Measurements from ENCODE around the gene HAPLN3.
A peak's percentile ranks its signal among the peaks of the same experiment; 100 is the strongest.

Gene HAPLN3

DNA sequence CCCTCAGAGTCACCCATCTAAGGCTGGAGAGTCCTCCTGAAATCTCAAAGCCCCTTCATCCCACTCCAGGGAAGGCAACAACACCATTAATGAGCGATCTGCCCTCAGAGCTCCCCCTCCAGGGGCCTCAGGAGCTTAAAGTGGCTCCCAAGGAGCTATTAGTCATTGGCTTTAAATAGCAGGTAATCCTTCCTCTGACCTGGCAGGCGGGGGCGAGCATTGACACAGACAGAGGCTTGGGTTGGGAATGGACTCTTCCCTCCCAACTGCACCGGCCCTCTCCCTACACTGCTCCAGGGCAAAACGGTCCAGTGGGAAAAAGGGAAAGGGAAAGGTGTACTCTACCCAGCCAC, 16.4 kb upstream of the HAPLN3 start:
- DNase-seq (ENCODE audit: low spot score) = no peak

DNA sequence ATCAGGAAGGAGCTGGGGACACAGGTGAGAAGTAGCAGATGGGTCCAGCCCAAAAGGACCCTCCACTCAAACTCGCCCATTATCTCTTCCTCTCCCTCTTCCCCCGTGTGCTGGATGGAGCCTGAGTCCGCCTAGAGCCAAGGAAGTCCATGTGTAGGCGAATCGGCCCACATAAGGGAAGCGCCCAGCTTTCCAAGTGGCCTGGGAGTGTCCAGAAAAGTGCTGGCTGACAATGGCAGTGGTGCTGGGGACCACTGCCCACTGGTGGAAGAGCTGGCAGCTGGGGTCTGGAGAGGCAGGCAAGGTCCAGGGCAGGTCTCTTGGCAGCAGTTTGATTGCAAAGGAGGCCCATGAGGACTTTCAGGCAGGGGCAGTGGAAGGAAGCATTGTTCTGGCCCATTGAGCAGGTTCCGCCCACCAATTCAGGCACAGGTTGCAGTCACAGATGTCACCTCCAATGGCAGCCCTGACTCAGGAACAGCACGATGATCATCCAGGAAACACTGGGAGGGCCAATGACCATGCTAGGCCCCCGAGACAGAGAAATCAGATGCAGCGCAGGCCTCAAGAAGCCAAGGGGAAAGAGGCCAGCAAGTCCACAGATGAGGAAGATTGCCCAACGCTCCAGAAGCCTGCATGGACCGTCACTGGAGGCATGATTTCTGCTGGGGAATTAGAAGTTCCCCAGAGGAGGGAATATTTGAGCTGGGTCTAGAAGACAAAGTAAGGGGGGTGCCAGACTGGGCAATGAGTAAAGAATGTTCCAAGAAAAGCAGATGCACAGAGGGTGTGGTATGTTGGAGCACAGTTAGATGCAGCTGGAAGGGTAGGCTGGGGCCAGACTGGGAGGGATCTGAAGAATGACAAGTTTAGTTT, 14.8 kb upstream of the HAPLN3 start:
- DNase-seq (ENCODE audit: low spot score) = no peak

DNA sequence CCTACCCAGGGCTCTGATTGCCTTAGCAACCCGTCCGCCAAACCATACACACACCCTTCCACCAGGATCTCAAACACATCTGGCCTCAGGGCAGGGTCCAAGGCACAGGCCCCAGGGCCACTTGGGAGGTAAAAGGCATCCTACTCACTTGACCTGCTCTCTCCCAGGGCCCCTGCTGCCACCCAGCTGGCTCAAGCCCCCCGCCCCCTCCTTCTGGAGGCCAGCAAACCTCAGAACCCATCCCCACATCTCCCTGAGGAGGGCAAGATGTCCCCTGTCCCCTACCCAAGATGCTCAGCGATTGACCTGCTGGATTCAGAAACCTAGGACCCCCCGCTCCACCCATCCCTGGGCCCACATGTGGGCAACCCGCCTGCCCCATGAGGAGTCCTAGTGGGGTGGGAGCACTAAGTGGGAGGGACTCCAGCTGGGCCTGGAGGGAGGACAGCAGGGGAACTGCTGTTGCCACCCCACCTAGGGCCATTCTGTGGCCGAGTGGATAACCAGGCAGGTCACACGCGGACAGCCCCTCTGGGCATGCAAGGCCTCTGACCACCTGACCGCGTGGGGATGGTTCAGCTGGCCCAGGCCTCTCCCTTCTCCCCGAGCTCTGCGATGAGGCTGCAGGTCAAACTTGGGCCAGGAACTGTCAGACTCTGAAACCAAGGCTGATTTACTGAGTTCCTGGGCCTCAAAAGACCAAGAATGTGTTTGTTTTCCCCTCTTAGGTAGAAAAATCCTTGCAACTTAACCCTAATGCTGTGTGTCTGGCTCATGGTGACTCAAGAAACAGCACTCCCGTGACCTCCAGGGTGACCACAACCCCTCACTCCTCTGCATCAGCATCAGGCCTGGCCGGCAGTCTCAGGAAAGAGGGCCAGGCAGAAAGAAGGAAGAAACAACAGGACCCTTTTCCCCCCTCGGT, 13.6 kb upstream of the HAPLN3 start:
- DNase-seq (ENCODE audit: low spot score) = no peak

DNA sequence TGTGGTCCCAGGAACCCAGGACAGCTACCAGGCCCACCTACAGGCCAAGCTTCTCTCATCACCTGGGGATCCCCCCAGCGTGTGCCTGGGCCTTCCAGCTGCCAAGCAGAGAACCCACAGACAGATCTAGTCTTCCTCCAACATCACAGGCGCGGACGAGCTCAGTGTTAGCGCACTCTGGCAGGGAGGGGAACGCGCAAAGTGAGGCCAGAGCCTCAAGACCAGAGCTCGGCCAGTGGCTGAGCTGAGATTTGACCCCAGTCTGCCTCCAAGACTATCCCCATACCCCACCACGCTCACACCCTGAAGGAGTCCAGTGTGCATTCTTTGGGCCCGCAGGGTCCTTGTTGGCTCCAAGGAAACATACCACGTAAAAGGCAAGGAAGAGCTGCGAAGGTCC, 12.8 kb upstream of the HAPLN3 start:
- no peak for DNase-seq (ENCODE audit: low spot score)

DNA sequence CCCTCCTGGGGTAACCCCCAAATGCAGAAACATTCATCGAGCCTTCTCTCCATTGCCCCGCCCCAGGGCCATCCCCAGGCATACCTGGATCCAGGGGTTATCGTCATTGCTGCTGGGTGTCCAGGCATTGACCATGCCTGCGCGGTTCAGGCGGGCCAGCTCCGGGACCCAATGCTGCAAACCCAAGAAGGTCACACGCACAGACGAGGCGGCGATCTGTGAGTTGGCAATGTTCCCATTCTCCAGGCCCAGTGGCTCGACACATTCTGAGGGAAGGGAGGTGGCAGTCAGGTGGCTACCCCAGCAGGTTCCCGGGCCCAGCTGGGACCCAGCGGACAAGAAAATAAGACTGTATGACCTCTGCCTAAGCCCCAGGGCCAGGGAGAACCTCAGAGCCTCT, 11.8 kb upstream of the HAPLN3 start:
- DNase-seq (ENCODE audit: low spot score) = no peak

DNA sequence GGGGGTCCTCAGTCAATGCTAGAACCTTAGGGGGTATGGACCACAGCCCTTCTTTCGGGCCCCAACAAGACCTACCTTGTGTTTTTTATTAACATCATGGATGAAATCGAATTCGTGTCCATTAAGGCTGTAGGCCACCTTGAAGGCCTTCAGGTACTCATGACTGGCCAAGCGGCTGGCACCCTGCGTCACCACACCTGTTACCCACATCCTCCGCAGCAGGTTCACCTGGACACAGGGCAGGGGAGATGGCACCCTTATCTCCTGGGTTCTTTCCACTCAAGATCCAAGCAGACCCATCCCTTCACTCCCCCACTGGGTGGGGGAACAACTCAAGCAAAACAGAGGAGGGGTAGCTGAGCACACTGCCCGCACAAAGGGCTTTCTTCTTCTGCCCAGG, 11.2 kb upstream of the HAPLN3 start:
- DNase-seq (ENCODE audit: low spot score) = no peak

DNA sequence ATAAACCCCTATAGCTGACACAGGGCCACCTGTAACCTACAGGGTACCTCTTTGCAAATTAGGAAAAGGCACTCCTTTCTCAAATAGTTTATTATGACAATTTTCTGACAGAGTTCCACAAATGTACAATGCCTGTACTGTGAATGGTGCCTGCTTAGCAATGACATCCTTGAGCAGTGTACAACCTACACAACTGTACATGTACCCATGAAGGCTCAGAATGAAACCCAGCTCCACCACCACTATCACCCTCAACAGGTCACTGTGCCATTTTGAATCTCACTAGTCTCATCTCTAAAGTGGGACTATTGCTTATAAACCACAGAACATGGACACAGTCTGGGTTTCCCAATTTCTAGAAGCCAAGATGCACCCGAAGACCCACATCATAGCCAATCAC, 10.8 kb upstream of the HAPLN3 start:
- DNase-seq (ENCODE audit: low spot score) = no peak

DNA sequence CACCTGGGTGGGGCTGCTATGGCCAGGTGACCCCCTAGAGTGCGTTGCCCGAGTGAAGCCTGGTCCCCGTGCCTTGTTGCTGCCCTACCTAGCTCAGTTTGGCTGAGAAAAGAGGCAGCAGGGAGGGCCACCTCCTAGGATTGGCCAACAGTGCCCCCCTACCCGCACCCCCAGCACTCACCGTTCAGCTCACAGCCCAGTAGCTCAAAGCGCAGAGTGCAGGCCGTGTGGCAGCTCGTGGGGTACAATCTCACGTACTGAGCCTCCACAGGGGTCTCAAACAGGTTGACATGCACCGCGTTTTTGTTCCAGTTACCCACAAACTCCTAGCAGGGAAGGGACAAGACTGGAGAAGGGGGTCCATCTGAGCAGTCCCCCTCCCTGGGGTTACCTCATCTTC, 10.2 kb upstream of the HAPLN3 start:
- DNase-seq (ENCODE audit: low spot score) = no peak

DNA sequence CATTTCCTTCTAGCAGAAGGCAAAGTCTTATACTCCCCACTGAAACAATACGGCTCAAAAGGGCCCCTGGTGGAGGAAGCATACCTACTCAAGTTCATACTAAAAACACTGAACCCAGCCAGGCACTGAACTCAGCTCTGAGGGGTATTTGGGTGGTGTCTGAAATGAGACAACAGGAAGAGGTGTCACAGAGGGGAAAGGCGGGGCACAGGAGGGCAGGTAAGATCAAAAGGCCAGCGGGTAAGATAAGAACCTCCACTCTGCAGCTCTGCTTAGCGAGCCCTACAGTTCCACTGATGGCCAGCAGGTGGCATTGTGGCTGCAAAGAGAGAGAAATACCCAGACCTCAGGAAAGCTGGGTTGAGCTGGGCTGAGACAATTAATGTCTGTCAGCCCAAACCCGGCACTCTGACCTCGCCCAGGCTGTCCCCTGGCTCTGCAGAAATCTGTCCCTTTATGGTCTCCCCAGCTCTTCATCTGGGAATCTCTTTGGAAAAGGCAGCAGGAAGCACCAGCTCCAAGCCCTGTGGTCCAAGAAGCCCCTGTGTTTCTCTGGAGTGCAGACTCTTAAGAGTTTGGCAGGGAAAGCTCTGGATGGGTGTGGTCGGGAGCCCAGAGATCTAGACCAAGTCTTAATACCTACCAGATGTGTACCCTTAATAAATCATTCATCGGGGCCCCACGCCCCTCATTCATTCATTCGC, 9.4 kb upstream of the HAPLN3 start:
- peak; percentile 85 for DNase-seq (ENCODE audit: low spot score)

DNA sequence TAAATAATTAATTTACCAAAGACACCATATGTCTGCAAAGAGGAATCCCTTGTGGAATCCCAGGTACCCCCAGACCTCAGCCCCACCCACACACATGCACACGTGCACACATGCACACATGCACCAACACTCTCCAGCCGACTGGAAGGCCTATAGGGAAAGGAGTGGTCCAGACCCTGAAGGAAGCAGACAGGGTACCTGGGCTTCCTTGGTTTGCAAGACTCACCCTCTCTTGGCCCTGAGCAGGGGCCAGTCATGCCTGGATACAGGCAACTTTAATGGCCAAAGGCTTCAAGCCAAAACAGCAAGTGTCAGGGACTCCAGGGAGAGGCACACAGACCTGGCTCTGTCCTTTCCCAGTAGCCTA, 8.9 kb upstream of the HAPLN3 start:
- DNase-seq (ENCODE audit: low spot score) = no peak

DNA sequence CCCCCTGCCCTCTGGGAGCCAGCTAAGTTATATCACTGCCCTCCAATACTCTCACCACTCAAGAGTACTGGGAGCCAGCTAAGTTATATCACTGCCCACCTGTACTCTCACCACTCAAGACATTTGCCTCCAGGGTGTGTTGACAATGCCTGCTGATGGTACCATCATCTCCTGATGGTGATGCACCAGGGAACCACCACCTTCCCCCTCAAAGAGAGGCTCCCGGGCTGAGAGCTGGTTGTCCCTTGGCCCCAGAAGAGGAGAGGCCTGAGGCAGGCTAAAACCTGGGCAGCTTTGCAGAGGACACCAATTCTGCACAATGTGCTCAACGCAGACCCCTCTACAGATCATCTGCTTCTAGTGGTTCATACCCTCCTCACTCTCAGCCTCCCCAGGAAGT, 7.5 kb upstream of the HAPLN3 start:
- peak; percentile 41 for DNase-seq (ENCODE audit: low spot score)

DNA sequence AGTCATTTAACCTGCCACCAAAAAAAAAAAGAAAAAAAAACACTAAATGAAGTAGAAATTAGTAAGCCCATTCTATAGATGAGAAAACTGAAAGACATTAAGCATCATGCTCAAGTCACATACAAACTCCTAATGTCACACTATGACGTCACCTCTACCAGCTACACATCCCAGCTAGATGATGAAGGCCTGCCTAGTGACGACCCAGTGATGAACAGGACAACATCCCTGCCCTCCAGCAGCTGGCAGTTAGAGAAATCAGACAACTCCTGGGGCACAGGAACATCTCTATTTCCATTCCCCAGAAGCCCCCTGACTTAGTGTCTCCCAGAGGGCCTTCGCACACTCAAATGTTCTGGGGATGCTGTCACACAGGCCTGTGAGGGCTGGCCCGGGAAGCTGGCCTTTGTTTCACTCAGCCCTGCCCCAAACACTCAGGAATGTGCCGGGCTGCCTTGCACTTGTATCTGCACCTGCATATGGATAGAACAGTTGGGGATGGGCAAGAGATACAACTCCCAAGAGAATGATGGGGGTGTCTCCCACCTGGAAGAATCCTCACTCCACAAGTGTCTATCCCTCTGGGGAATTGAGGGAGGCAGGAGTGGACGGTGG, 7.0 kb upstream of the HAPLN3 start:
- DNase-seq (ENCODE audit: low spot score) = peak; percentile 33

DNA sequence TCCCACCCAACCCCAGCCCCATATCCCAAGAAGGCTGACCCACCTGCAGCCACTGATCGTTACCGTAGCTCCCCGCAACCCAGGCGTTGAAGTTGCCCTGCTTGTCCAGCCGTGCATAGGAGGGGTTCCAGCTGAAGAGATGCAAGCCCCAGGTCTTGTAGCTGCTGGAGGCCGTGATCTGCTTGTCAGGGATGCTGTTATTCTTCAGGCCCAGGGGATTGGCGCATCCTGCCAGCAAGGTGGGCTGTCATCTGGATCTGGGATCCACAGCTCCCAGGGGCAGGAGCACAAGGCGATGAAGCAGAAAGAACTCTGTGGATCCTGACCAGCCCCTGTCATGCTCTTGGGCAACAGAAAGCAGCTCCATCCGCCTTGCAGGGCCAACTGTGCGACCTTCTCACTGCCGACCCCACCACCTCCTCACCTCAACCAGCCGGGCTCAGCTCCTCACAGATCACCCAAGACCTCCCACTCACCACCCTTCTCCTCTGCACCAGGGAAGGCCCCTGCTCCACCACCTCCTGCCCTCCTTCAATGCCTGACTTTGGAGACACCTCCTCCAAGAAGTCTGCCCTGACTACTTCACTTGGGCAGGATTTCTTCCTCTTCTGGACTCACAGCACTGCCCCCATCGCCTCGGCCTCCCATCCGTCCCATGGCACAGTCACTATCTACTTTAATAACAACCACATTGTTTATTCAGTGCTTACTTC, 6.3 kb upstream of the HAPLN3 start:
- peak; percentile 62 for DNase-seq (ENCODE audit: low spot score)

DNA sequence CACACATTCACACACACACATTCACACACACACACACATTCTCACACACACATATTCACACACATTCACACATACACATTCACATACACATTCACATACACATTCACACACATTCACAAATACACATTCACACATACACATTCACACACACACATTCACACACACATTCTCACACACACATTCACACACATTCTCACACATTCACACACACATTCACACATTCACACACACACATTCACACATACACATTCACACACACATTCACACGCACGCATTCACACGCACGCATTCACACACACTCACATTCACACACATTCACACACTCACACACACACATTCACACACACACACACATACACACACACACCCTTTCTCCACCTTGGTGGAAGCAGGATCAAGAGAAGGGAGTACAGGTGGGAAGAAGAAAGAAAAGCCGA, 5.7 kb upstream of the HAPLN3 start:
- no peak for DNase-seq (ENCODE audit: low spot score)

DNA sequence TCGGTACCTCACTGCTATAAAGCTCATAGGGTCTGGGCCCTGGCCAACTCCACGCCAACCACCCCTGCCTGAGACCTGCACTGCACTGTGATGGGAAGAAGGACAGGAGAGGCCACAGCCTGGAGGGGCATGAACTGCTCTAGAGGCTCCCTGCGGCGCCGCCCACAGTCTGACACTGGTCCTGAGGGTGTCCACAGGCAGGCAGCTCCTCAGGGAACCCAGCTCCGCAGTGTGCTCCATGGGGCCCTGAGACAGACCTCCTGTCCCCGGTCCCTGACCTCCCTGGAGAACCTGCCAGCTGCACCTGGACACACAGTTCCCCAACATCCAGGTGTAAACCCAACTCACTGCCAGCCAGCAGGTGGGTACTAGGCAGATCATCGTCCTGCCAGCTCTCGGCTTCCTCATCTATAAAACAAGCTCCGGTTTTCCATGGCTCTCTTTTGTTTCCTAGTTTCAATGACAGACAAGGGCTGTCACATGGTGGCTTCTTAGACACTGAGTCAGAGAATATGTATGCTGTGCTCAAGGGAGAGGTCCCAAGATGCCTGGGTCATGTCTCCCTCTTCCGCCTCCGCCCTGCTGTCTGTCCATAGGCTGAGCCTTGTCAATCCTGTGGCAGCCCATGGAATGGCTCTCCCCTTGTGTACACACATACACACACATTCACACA, 5.1 kb upstream of the HAPLN3 start:
- no peak for DNase-seq (ENCODE audit: low spot score)

DNA sequence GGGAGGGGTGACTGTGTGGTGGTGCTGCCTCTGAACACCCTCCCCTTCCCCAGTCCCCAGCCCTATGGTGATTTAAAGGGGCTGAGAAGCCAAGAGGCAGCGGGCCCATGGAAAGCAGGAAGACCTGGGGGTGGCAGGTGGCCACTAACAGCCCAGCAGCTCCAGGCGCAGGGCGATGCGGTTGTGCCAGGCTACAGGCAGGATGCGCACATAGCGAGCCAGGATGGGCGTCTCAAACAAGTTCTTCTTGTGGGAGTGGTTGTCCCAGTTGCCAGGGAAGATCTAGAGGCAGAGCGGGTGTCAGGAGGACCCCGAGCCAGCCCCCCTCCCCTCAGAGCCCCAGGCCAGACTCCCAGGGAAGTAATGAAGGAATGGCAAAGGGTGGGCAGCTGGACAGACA, 3.9 kb upstream of the HAPLN3 start:
- no peak for DNase-seq (ENCODE audit: low spot score)

DNA sequence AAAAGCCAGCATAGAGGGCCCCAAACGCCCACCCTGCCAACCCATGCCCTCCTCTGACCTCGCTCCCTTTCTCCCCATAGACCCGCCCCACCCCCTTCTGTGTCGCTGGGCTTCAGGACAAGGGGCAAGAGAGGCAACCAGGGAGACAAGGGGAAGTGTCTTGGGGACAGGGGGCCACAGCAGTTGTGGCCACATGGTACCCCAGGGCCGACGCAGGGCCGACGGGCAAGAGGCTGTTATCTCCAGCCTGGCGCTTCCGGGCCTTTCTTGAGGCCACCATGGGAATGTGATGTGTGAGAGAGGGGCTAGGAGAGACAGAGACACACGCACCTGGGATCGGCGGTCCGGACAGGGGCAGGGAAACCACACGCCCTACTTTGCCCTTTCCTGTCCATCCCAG, 3.4 kb upstream of the HAPLN3 start:
- DNase-seq (ENCODE audit: low spot score) = no peak

DNA sequence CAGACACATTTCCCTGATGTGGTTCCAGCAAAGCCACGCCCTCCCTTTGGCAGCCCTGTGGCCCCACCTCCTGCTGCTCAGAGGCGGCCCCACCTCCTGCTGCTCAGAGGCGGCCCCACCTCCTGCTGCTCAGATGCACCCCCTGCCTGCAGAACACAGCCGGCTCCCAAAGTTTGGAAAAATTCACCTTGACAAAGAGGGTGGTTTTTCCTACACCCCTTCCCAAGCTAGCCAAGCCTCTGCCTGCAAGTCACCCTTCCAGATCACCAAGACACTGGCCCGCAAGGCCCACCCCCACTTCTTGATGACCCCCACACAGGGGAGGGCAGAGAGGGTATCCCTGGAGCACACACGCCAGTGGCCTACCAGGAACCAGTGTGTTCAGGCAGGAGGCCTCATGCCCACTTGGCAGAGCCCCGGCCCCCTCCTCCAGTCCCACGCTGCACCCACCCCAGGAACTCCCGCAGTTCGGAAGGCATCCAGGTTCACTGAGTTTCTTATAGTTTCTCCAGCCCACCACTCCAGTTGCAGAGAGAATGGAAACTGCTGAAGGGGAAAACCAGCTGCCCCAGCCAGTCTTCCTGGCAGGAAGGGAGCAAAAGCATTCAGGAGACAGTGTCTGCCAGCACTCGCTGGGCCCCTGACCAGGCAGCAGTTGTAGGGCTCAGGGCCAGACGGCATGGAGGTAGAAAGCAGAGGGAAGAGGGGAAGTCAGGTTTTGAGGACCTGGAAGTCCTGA, 2.3 kb upstream of the HAPLN3 start:
- peak; percentile 88 for DNase-seq (ENCODE audit: low spot score)

DNA sequence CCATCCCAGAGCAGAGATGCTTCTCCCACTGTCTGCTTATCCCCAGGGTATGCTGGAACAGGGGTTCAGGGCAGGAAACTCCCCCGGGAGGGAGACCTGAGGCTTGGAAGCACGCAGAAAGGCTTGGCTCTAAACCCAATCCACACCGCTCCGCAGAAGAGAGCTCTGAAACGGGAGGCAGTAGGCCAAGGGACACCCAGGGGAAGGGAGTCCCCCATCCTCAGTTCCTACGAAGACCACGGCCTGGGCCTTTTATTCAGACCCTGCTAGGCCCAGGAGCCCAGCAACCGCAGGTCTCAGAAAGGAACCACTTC, 1.8 kb upstream of the HAPLN3 start:
- DNase-seq (ENCODE audit: low spot score) = no peak

DNA sequence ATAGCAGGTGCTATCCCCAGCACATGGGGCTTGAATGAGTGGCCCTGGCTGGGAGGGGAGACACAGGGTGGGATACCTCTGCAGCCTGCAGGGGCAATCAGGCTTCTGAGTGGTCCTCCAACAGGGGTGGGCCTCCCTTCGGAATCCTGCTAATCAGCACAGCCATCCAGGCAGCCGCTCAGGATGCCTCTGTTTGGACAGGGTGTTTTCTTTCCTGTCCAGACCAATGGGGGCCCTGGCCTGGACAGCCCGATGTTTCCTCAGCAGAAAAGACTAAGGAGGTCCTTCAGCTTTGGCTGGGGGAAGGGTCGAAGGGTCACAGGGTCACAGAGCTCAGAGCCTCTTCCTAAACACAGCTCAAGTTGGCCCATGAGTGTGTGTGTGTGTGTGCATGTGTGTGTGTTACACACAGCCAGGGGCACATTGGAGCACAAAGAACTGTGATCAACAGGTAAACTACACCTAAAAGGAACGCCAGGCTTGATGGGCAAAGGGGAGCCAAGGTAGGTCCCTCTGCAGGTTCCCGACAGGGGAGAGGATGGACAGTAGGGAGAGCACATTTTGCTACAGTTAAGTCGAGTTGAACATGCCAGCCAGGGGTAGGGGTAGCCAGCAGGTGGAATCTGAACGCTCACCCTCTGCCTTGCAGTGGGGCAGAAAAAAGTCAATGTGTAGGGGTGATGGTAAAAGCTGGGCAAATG, 1.1 kb upstream of the HAPLN3 start:
- DNase-seq (ENCODE audit: low spot score) = no peak

All from left forelimb (tissue), 1 donor.